HG02798 (cell line): ENCODE measurements around the gene KCNK3.
"Not testable (repeated sequence)": the region's sequence is repeated elsewhere in the genome, so short reads cannot be mapped to it uniquely, and the experiment has no call there.

Source experiments
- ATAC-seq: cut with Tn5 transposase; IDR thresholded peaks from one replicate; pipeline ENCODE4 v1.9.1; 2021; ENCODE audit warnings: mild to moderate bottlenecking; ENCODE audit not compliant: unreplicated experiment, poor library complexity

KCNK3 gene

GRCh38 chr2:26692279-26692896 is at the start of gene KCNK3:
TSS of gene KCNK3 (plus strand) at chr2:26692722. CDS start at chr2:26692876, 154 bp downstream.
- no peak for ATAC-seq

DNA sequence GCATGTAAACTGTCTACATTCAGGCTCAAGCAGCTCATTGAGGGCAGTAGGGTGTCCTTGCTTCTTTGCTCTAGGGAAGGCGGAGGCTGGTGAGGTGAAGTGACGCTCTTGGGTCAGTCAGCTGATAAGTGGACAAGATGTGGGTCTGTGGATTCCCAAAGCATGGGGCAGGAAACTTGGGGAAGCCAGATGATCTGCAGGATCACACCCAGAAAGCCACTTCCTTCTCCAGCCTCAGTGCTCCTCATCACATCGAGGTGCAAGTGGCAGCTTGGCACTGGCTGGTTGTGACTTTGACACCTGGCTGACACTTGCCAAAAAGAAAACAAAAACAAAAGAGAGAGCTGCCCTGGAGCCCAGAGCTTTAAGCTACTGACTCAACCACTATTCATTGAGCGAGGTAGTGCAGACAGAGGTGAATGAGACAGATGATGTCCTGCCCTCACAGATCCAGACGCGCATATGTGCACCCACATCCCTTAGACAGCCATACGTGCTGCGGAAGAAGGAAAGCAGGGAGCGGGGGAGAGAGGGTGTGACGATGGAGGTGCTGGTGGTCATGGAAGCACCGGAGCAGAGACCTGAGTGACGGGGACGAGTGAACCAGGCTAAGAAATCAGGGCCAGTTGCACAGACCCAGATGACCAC is 48.2 kb upstream of the KCNK3 start:
- ATAC-seq, result no peak

DNA sequence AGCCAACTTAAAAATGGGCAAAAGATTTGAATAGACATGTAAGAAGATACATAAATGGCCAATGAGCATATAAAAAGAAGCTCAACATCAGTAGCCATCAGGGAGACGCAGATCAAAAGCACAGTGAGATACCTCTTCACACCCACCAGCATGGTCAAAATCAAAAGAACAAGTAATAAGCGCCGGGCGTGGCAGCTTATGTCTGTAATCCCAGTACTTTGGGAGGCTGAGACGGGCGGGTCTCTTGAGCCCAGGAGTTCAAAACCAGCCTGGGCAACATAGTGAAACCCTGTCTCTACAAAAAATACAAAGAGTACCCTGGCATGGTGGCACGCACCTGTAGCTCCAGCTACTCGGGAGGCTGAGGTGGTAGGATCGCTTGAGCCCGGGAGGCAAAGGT is 46.8 kb upstream of the KCNK3 start:
- no peak for ATAC-seq

GRCh38 chr2:26646986-26647672 is 45.4 kb upstream of the KCNK3 start:
- no peak for ATAC-seq

DNA sequence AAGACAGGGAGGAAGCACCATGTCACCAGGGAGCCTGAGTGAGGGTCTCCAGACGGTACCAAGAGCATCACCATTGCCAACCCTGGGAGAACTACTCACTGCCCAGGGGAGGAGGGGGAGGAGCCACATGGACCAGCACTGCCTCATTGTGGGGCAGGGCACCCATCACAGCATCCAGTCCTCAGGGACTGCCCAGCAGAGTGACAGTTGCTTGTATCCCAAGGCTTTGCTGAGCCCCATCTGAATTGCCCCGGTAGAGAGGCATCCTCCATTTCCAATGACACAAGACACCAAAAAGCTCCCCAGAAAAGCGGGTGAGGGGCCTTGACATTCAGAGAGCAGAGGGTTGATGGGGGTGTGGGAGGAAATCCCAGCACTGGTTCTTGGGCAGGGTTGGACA is 44.5 kb upstream of the KCNK3 start:
- no peak for ATAC-seq

DNA sequence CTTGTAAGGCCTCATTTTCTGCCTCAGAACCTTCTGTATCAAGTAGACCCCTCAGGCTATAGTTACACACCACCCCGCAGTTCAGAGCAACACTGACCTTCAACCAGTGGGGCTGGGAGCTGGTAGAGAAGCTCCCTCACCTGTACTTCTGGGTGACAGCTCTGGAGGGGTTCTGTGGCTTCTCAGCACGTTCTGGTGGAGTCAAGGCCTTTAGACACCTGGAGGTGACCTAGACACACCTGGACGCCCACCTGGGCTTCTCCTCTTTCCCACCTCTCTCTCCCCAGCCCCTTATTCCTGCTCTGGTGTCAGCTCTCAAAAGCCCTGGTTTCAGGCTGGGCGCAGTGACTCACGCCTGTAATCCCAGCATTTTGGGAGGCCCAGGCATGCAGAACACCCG is 44.0 kb upstream of the KCNK3 start:
- no peak for ATAC-seq

- ATAC-seq, result no peak
Measured at GRCh38 chr2:26649322-26649721, 43.2 kb upstream of the KCNK3 start.

GRCh38 chr2:26649992-26650712 is 42.4 kb upstream of the KCNK3 start:
- no peak for ATAC-seq

- ATAC-seq, result no peak
Measured at GRCh38 chr2:26650713-26651469, 41.6 kb upstream of the KCNK3 start.

DNA sequence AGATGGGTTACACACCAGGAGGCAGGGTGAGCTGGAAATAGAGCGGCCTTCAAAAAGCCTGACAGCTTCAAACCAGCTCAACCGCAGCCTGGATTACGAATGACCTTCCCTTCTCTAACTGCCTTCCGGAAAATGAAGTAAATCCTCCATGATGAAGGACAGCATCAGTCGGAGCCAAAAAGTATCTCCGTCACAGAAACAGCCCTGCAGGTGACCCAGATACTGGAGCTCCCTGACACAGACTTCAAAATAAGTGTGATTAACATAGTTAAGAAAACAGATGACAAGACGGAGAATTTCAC is 41.1 kb upstream of the KCNK3 start:
- no peak for ATAC-seq

- ATAC-seq, result no peak
Measured at GRCh38 chr2:26651799-26652198, 40.7 kb upstream of the KCNK3 start.

GRCh38 chr2:26652361-26653041 is 40.0 kb upstream of the KCNK3 start:
- no peak for ATAC-seq

GRCh38 chr2:26653207-26654060 is 39.1 kb upstream of the KCNK3 start:
- no peak for ATAC-seq

GRCh38 chr2:26654061-26654340 is 38.5 kb upstream of the KCNK3 start:
- no peak for ATAC-seq

- not testable (repeated sequence) for ATAC-seq
Measured at GRCh38 chr2:26655120-26655519, 37.4 kb upstream of the KCNK3 start.

GRCh38 chr2:26655611-26656195 is 36.8 kb upstream of the KCNK3 start:
- no peak for ATAC-seq

DNA sequence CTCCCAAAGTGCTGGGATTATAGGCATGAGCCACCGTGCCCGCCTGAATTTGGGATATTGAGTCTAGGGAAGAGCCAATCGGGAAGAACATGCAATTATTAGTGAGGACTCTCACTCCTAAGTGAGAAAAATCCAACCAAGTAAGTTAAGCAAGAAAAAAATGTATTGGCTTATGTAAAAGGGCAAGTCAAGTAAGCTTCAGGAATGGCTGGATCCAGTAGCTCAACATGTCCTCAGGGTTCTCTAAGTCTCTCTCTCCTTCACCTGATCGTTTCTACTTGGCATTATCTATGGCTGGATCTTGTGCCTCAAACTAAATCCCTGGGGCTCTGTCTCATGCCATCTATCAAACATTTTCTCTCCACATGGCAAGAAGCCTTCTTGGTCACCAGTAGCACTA is 35.3 kb upstream of the KCNK3 start:
- no peak for ATAC-seq

- no peak for ATAC-seq
Measured at GRCh38 chr2:26658691-26659346, 33.7 kb upstream of the KCNK3 start.
